IMR-90 (cell line): ENCODE data around the gene COPS9. TPM values are rescaled to one million over a fixed set of nuclear protein-coding genes. Genes with fewer than 3 reads are reported as not detected.

Experiments used
- ATAC-seq: fragments of 200-7000 bp; cut with Tn5 transposase; 2 replicates; pipeline ENCODE4 v1.9.1; 2020; ENCODE audit warnings: low read depth, mild to moderate bottlenecking, moderate library complexity
- BruUV-seq: library from RNA; stranded (reverse); fragments of 400-500 nt; replicated peaks from 2 replicates; lab custom pipeline; 2021; lab: Mats Ljungman, UMichigan
- CTCF ChIA-PET: fragments of 300-600 bp; formaldehyde crosslinking; extraction: SDS; loops from one replicate; lab custom pipeline; 2021; ENCODE audit warnings: antibody characterized with exemption; lab: Yijun Ruan, JAX
- POLR2A ChIA-PET: fragments of 300-600 bp; sonication (Branson Sonifier 250); formaldehyde crosslinking; loops from one replicate; lab custom pipeline; 2022; ENCODE audit warnings: antibody characterized with exemption; ENCODE audit not compliant: unreplicated experiment; lab: Charles Lee
- DNase-seq: peaks from one replicate; pipeline ENCODE4 v3.0.0; 2013
- H2AFZ ChIP-seq: replicated peaks from 2 replicates; pipeline ENCODE3; 2013; ENCODE audit warnings: low read length, mild to moderate bottlenecking; ENCODE audit not compliant: poor library complexity
- H2AK5ac ChIP-seq: 2 replicates; pipeline ENCODE4 v1.6.1; 2013; ENCODE audit warnings: low read depth, low read length, inconsistent platforms
- H2AK9ac ChIP-seq: replicated peaks from 2 replicates; pipeline ENCODE3; 2013; ENCODE audit warnings: mild to moderate bottlenecking, low read depth, low read length, moderate library complexity; ENCODE audit not compliant: poor library complexity
- H2BK120ac ChIP-seq: 2 replicates; pipeline ENCODE4 v1.6.1; 2013; ENCODE audit warnings: low read depth, low read length, inconsistent platforms
- H2BK15ac ChIP-seq: 3 replicates; pipeline ENCODE4 v1.6.1; 2013; ENCODE audit warnings: low read depth, low read length, inconsistent platforms
- H2BK20ac ChIP-seq: 2 replicates; pipeline ENCODE4 v1.6.1; 2013; ENCODE audit warnings: low read depth, mild to moderate bottlenecking, inconsistent platforms, low read length, moderate library complexity
- H2BK5ac ChIP-seq: 2 replicates; pipeline ENCODE4 v1.6.1; 2013; ENCODE audit warnings: mild to moderate bottlenecking, low read depth, low read length, inconsistent platforms; ENCODE audit not compliant: poor library complexity, severe bottlenecking
- H3K14ac ChIP-seq: replicated peaks from 2 replicates; pipeline ENCODE4 v1.6.1; 2013; ENCODE audit warnings: low read depth, low read length, inconsistent platforms
- H3K18ac ChIP-seq: 2 replicates; pipeline ENCODE4 v1.6.1; 2013; ENCODE audit warnings: low read depth, low read length, control low read depth
- H3K23ac ChIP-seq: 2 replicates; pipeline ENCODE4 v1.6.1; 2013; ENCODE audit warnings: low read depth, low read length, inconsistent platforms
- H3K27ac ChIP-seq: 2 replicates; pipeline ENCODE4 v1.5.1; 2013; ENCODE audit warnings: mild to moderate bottlenecking, control low read depth, low read length; ENCODE audit not compliant: insufficient read depth
- H3K27me3 ChIP-seq: 2 replicates; pipeline ENCODE4 v1.6.1; 2013; ENCODE audit warnings: low read length; ENCODE audit not compliant: control insufficient read depth, insufficient read depth
- H3K36me3 ChIP-seq: 2 replicates; pipeline ENCODE4 v1.6.1; 2013; ENCODE audit warnings: low read length, mixed read lengths; ENCODE audit not compliant: control insufficient read depth, insufficient read depth
- H3K4ac ChIP-seq: 2 replicates; pipeline ENCODE4 v1.6.1; 2013; ENCODE audit warnings: low read depth, low read length, inconsistent platforms
- H3K4me1 ChIP-seq: 2 replicates; pipeline ENCODE4 v1.6.1; 2013; ENCODE audit warnings: low read length, mixed read lengths; ENCODE audit not compliant: control insufficient read depth, insufficient read depth
- H3K4me2 ChIP-seq: 2 replicates; pipeline ENCODE4 v1.6.1; 2013; ENCODE audit warnings: low read depth, mild to moderate bottlenecking, control low read depth, low read length, moderate library complexity
- H3K4me3 ChIP-seq: 2 replicates; pipeline ENCODE4 v1.5.1; 2013; ENCODE audit warnings: low read depth, mild to moderate bottlenecking, control low read depth, low read length, moderate library complexity; ENCODE audit not compliant: insufficient read depth
- H3K56ac ChIP-seq: 2 replicates; pipeline ENCODE4 v1.6.1; 2013; ENCODE audit warnings: low read length, inconsistent platforms; ENCODE audit not compliant: insufficient read depth; ENCODE audit errors: extremely low read depth
- H3K79me1 ChIP-seq, 2 experiments: 2 replicates each; pipeline ENCODE4 v1.6.1; 2013; ENCODE audit warnings: low read length in 2 of 2, inconsistent platforms in 1 of 2, low read depth in 1 of 2
- H3K9ac ChIP-seq: 2 replicates; pipeline ENCODE4 v1.6.1; 2013; ENCODE audit warnings: low read depth, low read length, control low read depth
- H3K9me1 ChIP-seq: 2 replicates; pipeline ENCODE4 v1.6.1; 2013; ENCODE audit warnings: low read length, inconsistent platforms; ENCODE audit not compliant: insufficient read depth
- H3K9me3 ChIP-seq: 2 replicates; pipeline ENCODE4 v1.6.1; 2013; ENCODE audit warnings: low read length; ENCODE audit not compliant: control insufficient read depth, insufficient read depth
- H4K20me1 ChIP-seq: 2 replicates; pipeline ENCODE4 v1.6.1; 2013; ENCODE audit warnings: low read length, inconsistent platforms; ENCODE audit not compliant: insufficient read depth
- H4K5ac ChIP-seq: 2 replicates; pipeline ENCODE4 v1.6.1; 2013; ENCODE audit warnings: mild to moderate bottlenecking, low read depth, low read length, control low read depth
- H4K8ac ChIP-seq, 2 experiments: 2 replicates each; pipeline ENCODE4 v1.6.1; 2013; ENCODE audit warnings: low read depth in 2 of 2, low read length in 2 of 2, control low read depth in 1 of 2, inconsistent platforms in 1 of 2
- H4K91ac ChIP-seq: 2 replicates; pipeline ENCODE4 v1.6.1; 2013; ENCODE audit warnings: low read depth, low read length, inconsistent platforms; ENCODE audit not compliant: insufficient read depth
- BHLHE40 ChIP-seq: fragments of 150-350 bp; IDR thresholded peaks from 2 replicates; pipeline ENCODE4 v1.6.1; 2016; ENCODE audit warnings: mild to moderate bottlenecking, low read depth, low read length
- CEBPB ChIP-seq: IDR thresholded peaks from 2 replicates; pipeline ENCODE4 v1.6.1; 2012; ENCODE audit warnings: low read depth, low read length, improper control_type of control experiment
- CHD1 ChIP-seq: IDR thresholded peaks from 2 replicates; pipeline ENCODE4 v1.6.1; 2012; ENCODE audit warnings: low read depth, low read length, improper control_type of control experiment
- FOS ChIP-seq: fragments of 150-350 bp; IDR thresholded peaks from 2 replicates; pipeline ENCODE4 v1.6.1; 2016; ENCODE audit warnings: low read depth, low read length
- MAFK ChIP-seq: IDR thresholded peaks from 2 replicates; pipeline ENCODE4 v1.6.1; 2012; ENCODE audit warnings: low read depth, low read length, improper control_type of control experiment
- MAZ ChIP-seq: IDR thresholded peaks from 2 replicates; pipeline ENCODE4 v1.6.1; 2012; ENCODE audit warnings: low read depth, mild to moderate bottlenecking, low read length, improper control_type of control experiment, moderate library complexity, borderline replicate concordance
- MXI1 ChIP-seq: IDR thresholded peaks from 2 replicates; pipeline ENCODE4 v1.6.1; 2012; ENCODE audit warnings: low read depth, mild to moderate bottlenecking, low read length, moderate library complexity, borderline replicate concordance
- NFE2L2 ChIP-seq: fragments of 150-350 bp; IDR thresholded peaks from 2 replicates; pipeline ENCODE4 v1.6.1; 2016; ENCODE audit warnings: low read depth, mild to moderate bottlenecking, low read length
- POLR2A ChIP-seq: IDR thresholded peaks from 2 replicates; pipeline ENCODE4 v1.6.1; 2012; ENCODE audit warnings: mild to moderate bottlenecking, low read depth, low read length
- RAD21 ChIP-seq: IDR thresholded peaks from 2 replicates; pipeline ENCODE4 v1.6.1; 2012; ENCODE audit warnings: low read length, improper control_type of control experiment
- RCOR1 ChIP-seq: IDR thresholded peaks from 2 replicates; pipeline ENCODE4 v1.6.1; 2012; ENCODE audit warnings: mild to moderate bottlenecking, low read length, improper control_type of control experiment; ENCODE audit not compliant: insufficient replicate concordance
- RFX5 ChIP-seq: IDR thresholded peaks from 2 replicates; pipeline ENCODE4 v1.8.0; 2012; ENCODE audit warnings: low read depth, mild to moderate bottlenecking, low read length, moderate library complexity
- SMC3 ChIP-seq: fragments of 150-350 bp; IDR thresholded peaks from 2 replicates; pipeline ENCODE4 v1.6.1; 2016; ENCODE audit warnings: low read depth, mild to moderate bottlenecking, antibody characterized with exemption, low read length, moderate library complexity
- WGBS, 2 experiments: methylation state at CpG; one replicate each; pipeline versions ENCODE4 v1.1.5 to v1.1.7; 2013; ENCODE audit warnings: missing lambda C conversion rate in 2 of 2; ENCODE audit not compliant: insufficient read length in 1 of 2; ENCODE audit errors: extremely low coverage in 2 of 2; 5-methylcytosine and 5-hydroxymethylcytosine counted together
- dilution Hi-C: fragments of 300-500 bp; cut with HindIII; formaldehyde crosslinking; loops from one replicate; pipeline ENCODE4 v1.14.3; 2018; ENCODE audit warnings: low sequenced_read_pairs; ENCODE audit not compliant: unreplicated experiment
- in situ Hi-C: fragments of 300-500 bp; cut with MboI; formaldehyde crosslinking; loops from 3 replicates; pipeline ENCODE4 v1.14.3; 2019; ENCODE audit warnings: low sequenced_read_pairs, inconsistent platforms, mixed read lengths
- intact Hi-C: fragments of 100-400 bp; cut with micrococcal nuclease; formaldehyde crosslinking; loops from 2 replicates; pipeline ENCODE4 v1.10.0; 2022
- polyA plus RNA-seq, 3 experiments: library from polyadenylated mRNA; depleted of rRNA; stranded (reverse); fragments of >200 nt; gene quantifications; 2 replicates each; pipeline ENCODE4 v1.2.3, GENCODE V29; 2012; ENCODE audit warnings: low replicate concordance in 1 of 3
- total RNA-seq: library from RNA; depleted of rRNA; stranded (reverse); fragments of >200 nt; gene quantifications from 2 replicates; pipeline ENCODE4 v1.2.3, GENCODE V29; 2012
- TF ChIP-seq, protein P1 (sequence below): fragments of 150-350 bp; IDR thresholded peaks from 2 replicates; pipeline ENCODE4 v1.6.1; 2017; ENCODE audit warnings: mild to moderate bottlenecking, antibody characterized with exemption, low read length, low read depth
- TF ChIP-seq, protein P2 (sequence below): fragments of 150-350 bp; IDR thresholded peaks from 2 replicates; pipeline ENCODE4 v1.6.1; 2016; ENCODE audit warnings: low read depth, mild to moderate bottlenecking, low read length, moderate library complexity, borderline replicate concordance

The COPS9 gene
- total and polyA plus RNA-seq, 2 of the 4 experiments (the other 2 are of a cell fraction) = 85.9 to 309 TPM

- TF ChIP-seq BHLHE40 = no peak
These were observed 5.5 kb downstream of the COPS9 start (continued) for GRCh38 chr2:240130393-240131195.

DNA sequence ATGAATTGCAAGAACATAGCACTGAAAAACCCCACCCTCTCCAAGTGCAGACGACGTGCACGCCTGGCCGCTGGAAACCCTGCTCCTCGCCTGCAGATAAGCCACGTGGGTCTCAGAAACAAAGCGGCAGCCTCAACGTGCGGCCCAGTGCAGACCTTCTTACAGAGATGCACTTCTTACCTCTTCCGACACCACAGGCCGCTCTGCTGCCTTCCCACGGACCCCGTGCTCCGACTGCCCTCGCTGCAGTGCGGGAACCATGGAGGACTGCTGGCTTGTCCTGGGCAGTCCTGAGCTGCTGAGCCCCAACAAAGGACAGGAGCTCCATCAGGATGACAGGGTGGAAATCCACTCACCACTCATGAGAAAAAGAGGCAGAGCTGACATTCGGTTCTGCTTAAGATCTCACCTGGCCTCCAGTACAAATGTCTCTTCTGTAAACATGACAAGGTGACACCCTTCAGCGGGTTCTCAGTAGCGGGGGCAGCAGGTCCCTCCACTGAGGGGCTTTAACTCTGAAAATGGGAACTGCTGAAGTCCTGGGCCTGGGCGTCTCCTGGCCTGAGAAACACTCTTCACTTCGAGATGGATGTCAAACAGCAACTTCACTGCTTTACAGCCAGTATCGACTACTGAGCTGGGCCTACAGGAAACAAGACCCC, 6.2 kb downstream of the COPS9 start:
- Histone ChIP-seq H3K9me1 (no peaks in the 10 kb centered on the region), H3K27ac (no peak overlapping the region), H2BK120ac (no peak overlapping the region), H3K4me3 (no peak overlapping the region), H3K36me3 (peaks cover 52% of the 10 kb centered on the region), H3K4me2 (no peak overlapping the region), H2BK5ac (no peak overlapping the region), H2BK15ac (no peak overlapping the region), H3K18ac (no peak overlapping the region), H3K27me3 (no peaks in the 10 kb centered on the region), H3K9me3 (no peaks in the 10 kb centered on the region), H2AK9ac (no peak overlapping the region), H2AK5ac (no peak overlapping the region), H3K4ac (no peak overlapping the region), H4K8ac (no peak overlapping the region), H3K4me1 (peaks cover 4% of the 10 kb centered on the region), H2AFZ (no peak overlapping the region), H2BK20ac (no peak overlapping the region), H3K56ac (no peak overlapping the region), H4K5ac (no peak overlapping the region), H3K14ac (no peak overlapping the region), H3K79me1 (peaks cover 0 to 18% of the 10 kb centered on the region in 2 experiments), H3K9ac (no peak overlapping the region), H3K23ac (no peak overlapping the region), H4K20me1 (0 out of 2 replicates have a peak, but pooled peaks cover 7% of the 10 kb centered on the region), H4K91ac (no peak overlapping the region)
- in situ Hi-C loops = loop anchor here (25.0 kb wide), 1 partner anchor 1093 kb away; no protein-coding TSS in a partner anchor
- ChIA-PET POLR2A (no interaction called here), CTCF (no interaction called here)
- BruUV-seq = no TSS peak
- WGBS, 2 experiments = 98% methylated on average over 7 of the region's 22 CpGs; no CpG with 5 or more reads in 1 of the 2 experiments
- dilution Hi-C loops = no loop called here
- intact Hi-C loops = no loop called here
- DNase-seq (no peak), ATAC-seq (no peak)
- TF ChIP-seq RAD21 = no peak
- TF ChIP-seq POLR2A = no peak
- no peak for TF ChIP-seq FOS
- no peak for TF ChIP-seq MXI1
- TF ChIP-seq, protein P1, sequence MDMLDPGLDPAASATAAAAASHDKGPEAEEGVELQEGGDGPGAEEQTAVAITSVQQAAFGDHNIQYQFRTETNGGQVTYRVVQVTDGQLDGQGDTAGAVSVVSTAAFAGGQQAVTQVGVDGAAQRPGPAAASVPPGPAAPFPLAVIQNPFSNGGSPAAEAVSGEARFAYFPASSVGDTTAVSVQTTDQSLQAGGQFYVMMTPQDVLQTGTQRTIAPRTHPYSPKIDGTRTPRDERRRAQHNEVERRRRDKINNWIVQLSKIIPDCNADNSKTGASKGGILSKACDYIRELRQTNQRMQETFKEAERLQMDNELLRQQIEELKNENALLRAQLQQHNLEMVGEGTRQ = no peak
- no peak for TF ChIP-seq CEBPB
- TF ChIP-seq SMC3 = no peak
- TF ChIP-seq RFX5 = no peak
- TF ChIP-seq, protein P2, sequence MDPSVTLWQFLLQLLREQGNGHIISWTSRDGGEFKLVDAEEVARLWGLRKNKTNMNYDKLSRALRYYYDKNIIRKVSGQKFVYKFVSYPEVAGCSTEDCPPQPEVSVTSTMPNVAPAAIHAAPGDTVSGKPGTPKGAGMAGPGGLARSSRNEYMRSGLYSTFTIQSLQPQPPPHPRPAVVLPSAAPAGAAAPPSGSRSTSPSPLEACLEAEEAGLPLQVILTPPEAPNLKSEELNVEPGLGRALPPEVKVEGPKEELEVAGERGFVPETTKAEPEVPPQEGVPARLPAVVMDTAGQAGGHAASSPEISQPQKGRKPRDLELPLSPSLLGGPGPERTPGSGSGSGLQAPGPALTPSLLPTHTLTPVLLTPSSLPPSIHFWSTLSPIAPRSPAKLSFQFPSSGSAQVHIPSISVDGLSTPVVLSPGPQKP = no peak
- TF ChIP-seq MAZ = no peak
- TF ChIP-seq CHD1 = no peak
- no peak for TF ChIP-seq RCOR1
- TF ChIP-seq NFE2L2 = no peak
- TF ChIP-seq MAFK = no peak
